Muscle of leg (tissue), 11 donors: ENCODE measurements around the gene BET1L. TPM values are rescaled to one million over a fixed set of nuclear protein-coding genes. Genes with fewer than 3 reads are reported as not detected.
"Not testable (repeated sequence)": the region's sequence is repeated elsewhere in the genome, so short reads cannot be mapped to it uniquely, and the experiment has no call there.

Source experiments
- DNase-seq: peaks from one replicate; pipeline ENCODE4 v3.0.0; 2013
- H3K27ac ChIP-seq: one replicate; pipeline ENCODE4 v1.5.1; 2013; ENCODE audit warnings: mild to moderate bottlenecking, low read length, control low read depth
- H3K27me3 ChIP-seq: one replicate; pipeline ENCODE4 v1.6.1; 2013; ENCODE audit warnings: low read length; ENCODE audit not compliant: control insufficient read depth, insufficient read depth
- H3K36me3 ChIP-seq: one replicate; pipeline ENCODE4 v1.6.1; 2013; ENCODE audit warnings: low read length; ENCODE audit not compliant: control insufficient read depth, insufficient read depth
- H3K4me1 ChIP-seq: one replicate; pipeline ENCODE4 v1.6.1; 2013; ENCODE audit warnings: low read length; ENCODE audit not compliant: control insufficient read depth, insufficient read depth
- H3K4me3 ChIP-seq: one replicate; pipeline ENCODE4 v1.5.1; 2013; ENCODE audit warnings: low read length, control low read depth
- H3K9me3 ChIP-seq: replicated peaks from 2 replicates; pipeline ENCODE4 v1.6.1; 2013; ENCODE audit warnings: low read depth, low read length; ENCODE audit not compliant: control insufficient read depth
- WGBS: methylation state at CpG from one replicate; pipeline ENCODE4 v1.1.5; 2013; ENCODE audit warnings: missing lambda C conversion rate; ENCODE audit not compliant: insufficient coverage; 5-methylcytosine and 5-hydroxymethylcytosine counted together
- polyA plus RNA-seq, 8 donors: library from polyadenylated mRNA; unstranded; fragments of 120-200 nt; gene quantifications; one replicate each; pipeline versions ENCODE4 v1.2.1 to v1.2.3, GENCODE V29; 2013; ENCODE audit warnings: inconsistent platforms in 1 of 8, low replicate concordance in 1 of 8; ENCODE audit not compliant: insufficient read length in 8 of 8, insufficient read depth in 1 of 8
- total RNA-seq: library from RNA; stranded (reverse); fragments of 120-200 nt; gene quantifications from one replicate; pipeline ENCODE4 v1.2.4, GENCODE V29; 2013

BET1L gene
- total and polyA plus RNA-seq, 9 donors = 15.0 to 43.9 (median 35.8) TPM

DNA sequence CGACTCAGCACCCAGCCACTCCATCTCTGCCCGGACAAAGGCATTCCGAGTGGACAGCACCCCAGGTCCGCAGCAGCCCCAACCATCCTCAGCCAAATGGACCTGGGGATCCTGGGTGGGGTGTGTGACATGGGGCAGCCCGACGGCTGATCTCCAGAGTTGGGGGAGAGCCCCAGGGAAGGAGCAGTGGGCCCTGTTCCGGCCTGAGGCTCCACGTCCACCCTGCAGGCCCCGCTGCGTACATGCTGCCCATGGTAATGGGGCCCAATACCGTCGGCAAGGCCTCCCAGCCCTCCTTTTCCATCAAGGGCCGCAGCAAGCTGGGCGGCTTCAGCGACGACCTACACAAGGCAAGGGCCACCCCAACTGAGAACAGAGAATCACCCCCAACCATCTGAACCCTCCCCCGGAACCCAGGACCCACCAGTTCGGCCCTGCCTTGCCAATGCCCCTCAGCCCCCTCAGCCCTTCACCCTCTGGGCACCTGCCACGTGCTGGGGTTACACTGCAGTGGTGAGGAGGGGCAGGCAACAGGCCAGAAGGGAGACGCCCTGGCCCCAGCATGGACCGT, 8.9 kb downstream of the BET1L start:
- no peak for DNase-seq
- no peaks in the 10 kb centered on the region for H3K4me1 ChIP-seq
- no peak overlapping the region for H3K27ac ChIP-seq
- no peaks in the 10 kb centered on the region for H3K27me3 ChIP-seq
- no peak overlapping the region for H3K4me3 ChIP-seq
- 82% methylated on average over 12 of the region's 21 CpGs for WGBS
- H3K36me3 ChIP-seq = peaks cover 17% of the 10 kb centered on the region
- H3K9me3 ChIP-seq = no peaks in the 10 kb centered on the region

DNA sequence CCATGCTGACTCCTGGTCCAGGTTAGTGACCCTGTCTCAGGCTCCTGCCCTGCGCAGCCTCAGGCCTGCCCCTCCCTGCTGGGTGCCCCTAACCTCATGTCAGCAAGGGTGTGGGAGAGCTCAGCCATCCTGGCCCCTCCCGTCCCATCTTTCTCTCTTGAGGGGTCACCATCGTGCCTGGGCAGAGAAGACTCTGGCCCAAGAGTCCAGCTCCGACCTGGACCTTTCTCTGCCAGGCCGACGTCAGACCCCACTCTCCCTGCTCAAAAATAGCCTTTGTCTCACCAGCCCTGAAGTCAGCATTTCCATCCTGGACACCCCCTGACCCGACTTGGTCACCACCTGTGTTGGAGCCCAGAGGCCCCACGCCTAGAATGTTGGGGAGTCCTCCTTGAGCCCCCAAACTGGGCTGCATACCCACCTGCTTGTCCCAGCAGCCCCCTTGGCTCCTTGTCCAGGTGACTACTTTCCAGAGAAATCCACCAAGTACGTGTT, 9.4 kb downstream of the BET1L start:
- peaks cover 15% of the 10 kb centered on the region for H3K36me3 ChIP-seq
- no peak overlapping the region for H3K27ac ChIP-seq
- H3K4me1 ChIP-seq = no peaks in the 10 kb centered on the region
- H3K27me3 ChIP-seq = no peaks in the 10 kb centered on the region
- H3K9me3 ChIP-seq = no peaks in the 10 kb centered on the region
- 88% methylated on average over 5 of the region's 9 CpGs for WGBS
- peak; percentile 8 for DNase-seq
- H3K4me3 ChIP-seq = no peak overlapping the region

DNA sequence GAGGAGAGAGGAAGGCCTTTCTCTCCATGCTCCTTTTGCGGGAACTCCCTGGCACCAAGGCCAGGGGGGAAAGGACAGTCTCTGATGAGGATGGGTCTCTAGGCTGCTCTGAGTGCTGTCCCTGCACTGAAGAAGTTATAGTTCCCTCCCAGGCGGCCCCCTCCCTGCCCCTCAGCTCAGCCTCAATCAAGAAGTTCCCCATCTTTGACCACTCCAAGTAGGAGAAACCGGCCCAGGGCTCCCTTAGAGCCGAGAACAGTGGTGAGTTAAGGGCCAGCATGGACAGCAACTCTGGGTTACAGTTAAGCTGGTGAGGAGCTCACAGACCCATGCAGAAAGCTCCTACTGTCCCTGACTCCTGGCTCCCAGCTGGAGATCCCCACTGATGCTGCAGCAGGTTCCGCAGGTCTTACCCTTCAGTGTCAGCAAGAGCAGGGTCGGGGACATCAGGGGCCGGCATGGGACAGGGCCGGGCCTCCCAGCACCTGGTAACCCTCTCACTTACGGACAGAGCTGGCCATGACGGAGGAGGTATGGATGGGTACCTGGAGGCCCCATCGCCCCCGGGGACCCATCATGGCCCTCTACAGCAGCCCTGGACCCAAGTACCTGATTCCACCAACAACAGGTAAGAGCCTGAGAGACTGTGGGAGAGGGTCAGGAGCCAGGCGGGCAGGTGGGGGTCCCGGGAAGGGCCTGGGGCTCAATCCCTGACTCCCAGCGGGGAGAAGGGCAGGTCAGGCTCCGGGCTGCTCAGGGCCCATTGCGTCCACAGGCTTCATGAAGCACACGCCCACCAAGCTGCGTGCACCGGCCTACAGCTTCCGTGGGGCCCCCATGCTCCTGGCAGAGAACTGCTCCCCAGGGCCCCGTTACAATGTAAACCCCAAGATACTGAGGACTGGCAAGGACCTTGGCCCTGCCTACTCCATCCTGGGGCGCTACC, 10.1 kb downstream of the BET1L start:
- Histone ChIP-seq H3K27ac (no peak overlapping the region), H3K4me3 (no peak overlapping the region), H3K27me3 (no peaks in the 10 kb centered on the region), H3K4me1 (no peaks in the 10 kb centered on the region), H3K9me3 (no peaks in the 10 kb centered on the region), H3K36me3 (peaks cover 15% of the 10 kb centered on the region)
- WGBS = 77% methylated on average over 14 of the region's 23 CpGs
- peak; percentile 8 for DNase-seq

DNA sequence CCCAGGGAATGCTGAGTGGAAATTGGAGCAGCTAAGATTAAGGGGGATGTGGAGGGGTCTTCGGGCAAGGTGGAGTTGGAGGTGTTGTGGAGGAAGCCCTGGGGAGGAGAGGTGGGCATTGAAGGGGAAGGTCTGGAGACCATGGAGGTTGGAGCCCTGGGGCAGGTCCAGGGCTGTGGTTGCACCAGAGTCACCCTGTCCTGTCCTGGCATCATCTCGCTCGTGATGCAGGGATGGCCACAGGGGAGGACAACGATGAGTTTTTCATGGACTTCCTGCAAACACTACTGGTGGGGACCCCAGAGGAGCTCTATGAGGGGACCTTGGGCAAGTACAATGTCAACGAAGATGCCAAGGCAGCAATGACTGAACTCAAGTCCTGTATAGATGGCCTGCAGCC, 13.7 kb downstream of the BET1L start:
- not testable (repeated sequence) for H3K27me3 ChIP-seq, H3K4me1 ChIP-seq, H3K36me3 ChIP-seq, H3K9me3 ChIP-seq, H3K4me3 ChIP-seq, DNase-seq, H3K27ac ChIP-seq
- WGBS = 72% methylated on average over 4 of the region's 5 CpGs

DNA sequence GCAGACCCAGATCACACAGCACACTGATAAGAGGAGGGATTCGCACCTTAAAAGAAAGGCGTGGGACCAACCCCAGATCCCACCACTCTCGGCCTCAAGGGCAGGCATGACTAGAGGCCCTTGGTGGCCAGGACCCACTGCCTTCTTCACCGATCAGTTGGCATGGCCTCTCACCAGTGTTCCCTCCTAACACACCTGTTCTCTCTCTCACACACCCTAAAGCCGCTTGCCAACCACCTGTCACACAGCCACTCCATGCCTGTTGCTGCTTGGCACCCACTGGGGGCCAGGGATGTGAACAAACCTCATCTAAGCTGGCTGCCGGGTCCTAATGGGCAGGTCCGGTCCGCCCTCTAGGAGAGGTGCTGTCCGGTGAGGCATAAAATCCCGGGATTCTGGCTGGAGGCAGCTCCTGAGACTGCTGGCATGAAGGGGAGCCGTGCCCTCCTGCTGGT, 14.5 kb downstream of the BET1L start, which contains the start of gene SCGB1C1:
Gene SCGB1C1, plus strand, starts transcription at position 405 of the 455 bp plus-strand sequence. Its CDS starts 22 bp downstream, at position 427.
- H3K27ac ChIP-seq, H3K36me3 ChIP-seq, H3K4me3 ChIP-seq, H3K4me1 ChIP-seq, H3K27me3 ChIP-seq, H3K9me3 ChIP-seq, DNase-seq: not testable (repeated sequence)
- WGBS = no CpG with 5 or more reads among the region's 11 CpGs

DNA sequence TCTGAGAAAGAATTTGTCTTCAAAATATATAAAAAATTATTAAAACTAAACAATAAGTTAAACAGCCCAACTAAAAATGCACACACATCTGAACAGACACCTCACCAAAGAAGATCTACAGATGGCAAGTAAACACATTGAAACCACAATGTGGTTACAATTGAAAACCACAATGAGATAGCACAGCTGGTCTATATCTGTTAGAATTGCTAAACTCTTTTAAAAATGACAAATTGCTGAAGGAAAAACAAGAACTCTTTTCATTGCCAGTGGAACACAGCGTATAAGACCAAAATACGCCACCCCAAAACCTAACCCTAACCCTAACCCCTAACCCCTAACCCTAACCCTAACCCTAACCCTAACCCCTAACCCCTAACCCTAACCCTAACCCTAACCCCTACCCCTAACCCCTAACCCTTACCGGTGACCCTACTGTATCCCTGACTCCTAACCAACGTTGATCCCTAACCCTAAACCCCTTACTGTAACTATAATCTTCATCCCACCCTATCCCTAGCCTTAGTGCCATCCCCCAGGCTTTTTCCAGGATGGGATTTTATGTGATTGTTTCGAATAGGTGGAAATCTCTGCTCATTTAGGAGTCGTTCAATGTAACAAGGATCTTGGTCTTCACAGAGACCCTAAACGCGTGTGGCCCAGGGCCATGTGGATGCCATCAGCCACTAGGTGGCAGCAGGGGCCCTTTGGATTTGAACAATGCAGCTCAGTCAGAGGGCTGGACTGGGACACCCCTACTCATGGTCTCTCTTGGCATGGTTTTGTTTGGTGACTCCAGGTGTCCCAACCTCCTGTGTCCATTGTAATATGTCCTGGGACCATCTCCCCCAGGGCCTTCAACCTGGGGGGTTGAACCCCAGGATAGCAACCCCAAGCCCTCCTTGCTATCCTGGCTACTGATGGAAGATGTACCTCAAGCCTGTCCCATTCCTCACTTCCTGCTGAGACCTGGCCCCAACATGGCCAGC, 15.4 kb downstream of the BET1L start:
- not testable (repeated sequence) for H3K27ac ChIP-seq, H3K4me1 ChIP-seq, H3K4me3 ChIP-seq, H3K27me3 ChIP-seq, DNase-seq, H3K36me3 ChIP-seq, H3K9me3 ChIP-seq
- no CpG with 5 or more reads among the region's 8 CpGs for WGBS

DNA sequence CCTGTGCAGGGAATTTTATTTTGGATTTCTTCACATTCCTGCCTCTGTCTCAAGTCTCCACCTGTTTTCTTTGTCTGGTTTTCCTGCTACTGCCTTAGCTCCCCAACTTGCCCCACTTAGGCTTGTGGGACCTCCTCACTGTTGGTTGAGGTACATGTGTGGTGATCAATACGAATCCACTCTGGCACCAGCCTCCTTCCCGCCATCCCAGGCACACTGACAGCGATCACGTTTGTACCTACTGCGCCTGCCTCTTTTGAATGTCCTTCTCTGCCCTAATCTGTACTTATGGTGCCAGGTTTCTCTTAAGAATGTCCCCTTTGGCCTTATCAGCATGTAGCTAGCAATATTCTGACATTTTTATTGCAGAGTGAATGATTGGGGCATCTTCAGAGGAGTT, 16.7 kb downstream of the BET1L start:
- WGBS = no CpG with 5 or more reads among the region's 5 CpGs
- H3K36me3 ChIP-seq, H3K4me3 ChIP-seq, H3K9me3 ChIP-seq, H3K4me1 ChIP-seq, H3K27me3 ChIP-seq, H3K27ac ChIP-seq, DNase-seq: not testable (repeated sequence)

DNA sequence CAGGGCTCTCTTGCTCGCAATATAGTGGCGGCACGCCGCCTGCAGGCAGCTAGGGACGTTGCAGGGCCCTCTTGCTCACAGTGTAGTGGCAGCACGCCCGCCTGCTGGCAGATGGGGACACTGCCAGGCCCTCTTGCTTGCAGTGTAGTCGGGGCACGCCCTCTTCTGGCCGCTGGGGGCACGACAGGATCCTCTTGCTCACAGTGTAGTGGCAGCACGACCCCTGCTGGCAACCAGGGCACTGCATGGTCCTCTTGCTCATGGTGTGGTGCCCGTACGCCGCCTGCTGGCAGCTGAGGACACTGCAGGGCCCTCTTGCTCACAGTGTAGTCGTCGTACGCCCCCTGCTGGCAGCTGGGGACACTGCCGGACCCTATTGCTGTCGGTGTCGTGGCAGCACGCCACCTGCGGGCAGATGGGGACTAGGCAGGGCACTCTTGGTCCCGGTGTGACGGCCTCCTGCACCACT, 17.3 kb downstream of the BET1L start:
- not testable (repeated sequence) for H3K36me3 ChIP-seq, H3K4me1 ChIP-seq, H3K27ac ChIP-seq, DNase-seq, H3K4me3 ChIP-seq, H3K9me3 ChIP-seq, H3K27me3 ChIP-seq
- no CpG with 5 or more reads among the region's 25 CpGs for WGBS

DNA sequence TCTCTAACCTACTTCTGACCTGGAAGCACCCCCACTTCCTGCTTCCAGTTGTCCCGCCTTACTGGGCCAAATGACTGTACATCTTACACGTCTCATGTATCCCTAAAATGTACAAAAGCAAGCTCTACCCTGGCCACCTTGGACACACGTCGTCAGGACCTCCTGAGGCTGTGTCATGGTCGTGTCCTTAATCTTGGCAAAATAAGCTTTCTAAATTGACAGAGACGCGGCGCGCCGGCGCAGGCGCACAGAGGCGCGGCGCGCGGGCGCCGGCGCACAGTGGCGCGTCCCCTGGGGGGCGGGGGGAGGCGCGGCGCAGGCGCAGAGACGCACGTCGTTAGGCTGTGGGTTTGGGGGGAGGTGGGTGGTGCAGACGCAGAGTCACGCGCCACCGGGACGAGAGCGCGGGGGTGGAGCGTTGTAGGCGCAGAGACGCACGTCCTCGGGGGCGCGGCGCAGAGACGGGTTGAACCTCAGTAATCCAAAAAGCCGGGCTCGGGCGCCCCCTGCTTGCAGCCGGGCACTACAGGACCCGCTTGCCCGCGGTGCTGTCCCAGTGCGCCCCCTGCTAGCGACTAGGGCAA, 17.9 kb downstream of the BET1L start:
- H3K9me3 ChIP-seq, H3K27me3 ChIP-seq, H3K4me3 ChIP-seq, H3K36me3 ChIP-seq, H3K27ac ChIP-seq, H3K4me1 ChIP-seq, DNase-seq: not testable (repeated sequence)
- WGBS = no CpG with 5 or more reads among the region's 55 CpGs
